A673 (cell line): Measurements from ENCODE around the gene ANK2. TPM values are rescaled to one million over a fixed set of nuclear protein-coding genes. Genes with fewer than 3 reads are reported as not detected.

Source experiments
- BruUV-seq: library from RNA; stranded (reverse); fragments of 400-500 nt; replicated peaks from 2 replicates; lab custom pipeline; 2021; lab: Mats Ljungman, UMichigan
- CTCF ChIA-PET: fragments of 300-600 bp; sonication (Branson Sonifier 250); formaldehyde crosslinking; loops from one replicate; lab custom pipeline; 2022; ENCODE audit warnings: antibody characterized with exemption; lab: Charles Lee
- POLR2A ChIA-PET: fragments of 300-600 bp; sonication (Branson Sonifier 250); formaldehyde crosslinking; loops from one replicate; lab custom pipeline; 2022; ENCODE audit warnings: antibody characterized with exemption; ENCODE audit not compliant: low non-redundant PET; lab: Charles Lee
- DNase-seq: peaks from one replicate; pipeline ENCODE4 v3.0.0-alpha.2; 2015; ENCODE audit warnings: low spot score
- H3K27ac ChIP-seq: fragments of 200-600 bp; sonication (generic); 2 replicates; pipeline ENCODE4 v1.5.1; 2016; ENCODE audit warnings: mixed run types, low read depth, mild to moderate bottlenecking, mixed read lengths, antibody characterized with exemption, low read length; ENCODE audit not compliant: poor library complexity, severe bottlenecking
- H3K27me3 ChIP-seq: fragments of 200-600 bp; sonication (generic); replicated peaks from 2 replicates; pipeline ENCODE4 v1.6.1; 2017; ENCODE audit warnings: mixed run types, low read depth, mild to moderate bottlenecking, mixed read lengths, antibody characterized with exemption, low read length; ENCODE audit not compliant: insufficient read depth, poor library complexity
- H3K36me3 ChIP-seq: fragments of 200-600 bp; sonication (generic); 2 replicates; pipeline ENCODE4 v1.6.1; 2016; ENCODE audit warnings: mixed run types, mild to moderate bottlenecking, mixed read lengths, antibody characterized with exemption, low read length; ENCODE audit not compliant: insufficient read depth, poor library complexity, severe bottlenecking
- H3K4me1 ChIP-seq: fragments of 200-600 bp; sonication (generic); 2 replicates; pipeline ENCODE4 v1.6.1; 2017; ENCODE audit warnings: mixed run types, mild to moderate bottlenecking, mixed read lengths, antibody characterized with exemption, low read length; ENCODE audit not compliant: insufficient read depth, poor library complexity, severe bottlenecking
- H3K4me3 ChIP-seq: fragments of 200-600 bp; sonication (generic); 2 replicates; pipeline ENCODE4 v1.5.1; 2016; ENCODE audit warnings: low read depth, mixed run types, mild to moderate bottlenecking, mixed read lengths, low read length; ENCODE audit not compliant: poor library complexity, severe bottlenecking
- H3K9me3 ChIP-seq: fragments of 200-600 bp; sonication (generic); 2 replicates; pipeline ENCODE4 v1.6.1; 2016; ENCODE audit warnings: mixed run types, low read depth, mild to moderate bottlenecking, mixed read lengths, antibody characterized with exemption, low read length; ENCODE audit not compliant: poor library complexity, severe bottlenecking
- CTCF ChIP-seq: fragments of 300-800, 200-600 bp; sonication (generic); conservative IDR thresholded peaks from 2 replicates; pipeline ENCODE4 v1.5.1; 2017; ENCODE audit warnings: low read depth, mild to moderate bottlenecking, antibody characterized with exemption, low read length, moderate library complexity, mixed read lengths
- EZH2 ChIP-seq: fragments of 200-600 bp; sonication (generic); IDR thresholded peaks from 2 replicates; pipeline ENCODE4 v1.6.1; 2017; ENCODE audit warnings: borderline replicate concordance, low read depth, mild to moderate bottlenecking, mixed read lengths, antibody characterized with exemption, low read length; ENCODE audit not compliant: poor library complexity, severe bottlenecking
- intact Hi-C: fragments of 100-400 bp; cut with micrococcal nuclease; formaldehyde crosslinking; loops from one replicate; pipeline ENCODE4 v1.10.0; 2022; ENCODE audit not compliant: unreplicated experiment
- total RNA-seq: library from RNA; stranded (reverse); gene quantifications from 2 replicates; pipeline ENCODE4 v1.2.3, GENCODE V29; 2021

ANK2 gene
- total RNA-seq, 1 experiment from 2014 or later, result 12.7 TPM

GRCh38 chr4:113209153-113209552, 159.7 kb downstream of the ANK2 start:
- Histone ChIP-seq H3K4me1 (no peaks in the 10 kb centered on the region), H3K36me3 (no peaks in the 10 kb centered on the region), H3K4me3 (no peak overlapping the region), H3K27ac (no peak overlapping the region), H3K27me3 (no peaks in the 10 kb centered on the region), H3K9me3 (no peaks in the 10 kb centered on the region)
- CTCF ChIA-PET, result no interaction called here
- intact Hi-C loops, result no loop called here
- DNase-seq, result no peak
- no peak for TF ChIP-seq EZH2
- no peak for TF ChIP-seq CTCF
- BruUV-seq, result no TSS peak
- POLR2A ChIA-PET, result no interaction called here

GRCh38 chr4:113209652-113210320, 160.3 kb downstream of the ANK2 start:
- ChIA-PET POLR2A (no interaction called here), CTCF (no interaction called here)
- DNase-seq, result no peak
- Histone ChIP-seq H3K9me3 (no peaks in the 10 kb centered on the region), H3K27me3 (no peaks in the 10 kb centered on the region), H3K27ac (no peak overlapping the region), H3K4me3 (no peak overlapping the region), H3K36me3 (no peaks in the 10 kb centered on the region), H3K4me1 (no peaks in the 10 kb centered on the region)
- intact Hi-C loops, result no loop called here
- TF ChIP-seq EZH2, result no peak
- no peak for TF ChIP-seq CTCF
- BruUV-seq, result no TSS peak

- no peaks in the 10 kb centered on the region for H3K9me3 ChIP-seq
- H3K4me1 ChIP-seq, result no peaks in the 10 kb centered on the region
- no peaks in the 10 kb centered on the region for H3K36me3 ChIP-seq
- intact Hi-C loops, result no loop called here
- ChIA-PET CTCF (no interaction called here), POLR2A (no interaction called here)
- TF ChIP-seq EZH2, result no peak
- no peak for TF ChIP-seq CTCF
- no peak overlapping the region for H3K27ac ChIP-seq
- no peak for DNase-seq
- no peaks in the 10 kb centered on the region for H3K27me3 ChIP-seq
- no TSS peak for BruUV-seq
- H3K4me3 ChIP-seq, result no peak overlapping the region
Observed at GRCh38 chr4:113212613-113213012, 163.2 kb downstream of the ANK2 start.
